HG03571 (cell line): ENCODE data around the gene KLHDC7A.
"Not testable (repeated sequence)": the region's sequence is repeated elsewhere in the genome, so short reads cannot be mapped to it uniquely, and the experiment has no call there.

ENCODE experiments used
- ATAC-seq: cut with Tn5 transposase; IDR thresholded peaks from one replicate; pipeline ENCODE4 v1.9.1; 2021; ENCODE audit not compliant: unreplicated experiment

The KLHDC7A gene

DNA sequence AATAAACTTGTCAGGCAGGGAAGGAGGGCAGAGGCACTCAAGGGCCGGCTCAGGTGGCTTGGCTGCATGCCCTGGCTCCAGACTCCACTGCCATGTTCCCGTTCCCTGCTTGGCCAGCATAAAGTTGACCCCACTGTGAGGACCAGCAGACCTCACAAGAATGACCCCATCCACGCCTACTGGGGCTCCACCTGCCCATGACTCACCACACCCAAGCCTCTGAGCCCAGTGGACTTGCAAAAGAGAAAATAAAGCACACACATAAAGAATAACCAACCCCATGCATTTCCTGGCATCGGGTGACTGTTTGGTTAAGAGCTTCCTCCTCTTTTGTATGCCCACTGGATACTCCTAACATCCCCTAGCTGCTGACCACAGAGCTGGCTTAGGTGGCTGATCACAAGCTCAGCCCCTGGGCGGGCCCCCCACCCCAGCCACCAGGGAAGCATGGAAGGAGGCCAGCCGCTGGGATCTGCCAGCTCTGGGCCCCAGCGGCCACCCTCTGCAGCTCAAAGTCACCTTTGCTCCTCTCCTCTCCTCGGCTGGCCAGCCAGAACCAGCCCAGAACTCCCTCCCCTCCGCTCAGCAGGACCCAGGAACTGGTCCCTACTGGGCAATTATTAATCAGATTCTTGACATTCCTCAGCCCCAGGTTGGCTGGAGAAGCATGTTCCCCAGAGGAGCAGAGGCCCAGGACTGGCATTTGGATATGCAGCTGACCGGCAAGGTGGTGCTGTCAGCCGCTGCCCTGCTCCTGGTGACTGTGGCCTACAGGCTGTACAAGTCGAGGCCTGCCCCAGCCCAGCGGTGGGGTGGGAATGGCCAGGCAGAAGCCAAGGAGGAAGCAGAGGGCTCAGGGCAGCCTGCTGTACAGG, at the start of gene KLHDC7A:
TSS of gene KLHDC7A (plus strand) at position 616 of the 875 bp plus-strand sequence. CDS start at position 668, 52 bp downstream.
- ATAC-seq = no peak

GRCh38 chr1:18434041-18434440, 46.7 kb upstream of the KLHDC7A start:
- no peak for ATAC-seq

DNA sequence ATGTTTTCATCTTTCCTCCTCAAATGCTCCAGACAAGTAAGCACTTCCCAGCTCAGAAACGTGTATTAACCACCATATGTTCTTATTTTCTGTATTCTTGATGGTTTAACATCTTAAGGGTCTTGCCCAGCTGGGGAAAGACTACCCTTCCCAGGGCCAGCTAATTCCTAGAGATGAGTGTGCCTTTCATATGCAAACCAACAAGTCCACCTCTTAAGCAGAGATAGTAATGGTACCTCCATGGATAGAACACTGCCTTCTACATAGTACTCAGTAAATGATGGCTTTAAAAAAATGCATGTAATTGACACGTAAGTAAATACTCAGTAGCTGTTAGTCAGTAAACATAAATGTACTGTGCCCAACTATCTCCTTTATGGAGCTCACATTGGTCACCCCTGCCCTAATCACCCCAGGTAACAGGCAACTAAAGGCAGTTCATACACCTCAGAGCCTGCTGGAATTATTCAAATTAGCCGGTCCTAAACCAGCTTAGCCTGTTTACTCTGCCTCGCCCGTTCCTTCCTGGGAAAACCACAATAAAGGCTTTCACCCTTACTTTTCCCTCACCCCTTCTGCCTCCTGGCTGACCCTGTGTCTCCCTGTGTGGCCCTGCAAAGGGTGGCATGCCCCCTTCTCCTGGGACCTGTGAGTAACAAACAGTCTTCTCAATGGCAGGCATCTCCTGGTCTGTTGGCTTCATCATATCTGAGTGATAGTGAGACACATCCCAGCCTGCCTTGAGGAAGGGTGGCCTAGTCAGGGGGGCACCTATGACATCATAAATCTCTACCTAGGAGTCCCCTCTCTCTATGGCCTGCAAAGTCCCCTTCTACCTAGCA, 40.1 kb upstream of the KLHDC7A start:
- ATAC-seq = no peak

- no peak for ATAC-seq
Observed at GRCh38 chr1:18443587-18444520, 36.9 kb upstream of the KLHDC7A start.

DNA sequence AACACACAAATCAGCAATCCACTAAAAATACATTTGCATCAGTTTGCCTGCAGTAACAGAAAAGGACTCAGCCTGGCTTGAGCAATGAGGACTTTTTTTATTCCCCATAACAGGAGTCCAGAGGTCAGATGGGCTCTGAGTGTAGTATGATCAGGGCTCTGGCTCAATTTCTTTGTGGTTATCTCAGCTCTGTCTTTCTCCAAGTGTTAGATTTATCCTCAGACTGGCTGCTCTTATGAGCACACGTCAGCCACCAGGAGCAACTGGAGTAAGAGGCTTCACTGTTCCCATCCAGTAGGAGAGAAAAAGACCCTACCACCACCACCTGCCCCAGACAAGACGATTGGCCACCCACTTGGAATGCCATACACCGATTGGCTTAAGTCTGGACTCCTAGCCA, 36.2 kb upstream of the KLHDC7A start:
- no peak for ATAC-seq

- no peak for ATAC-seq
Observed at GRCh38 chr1:18446751-18447150, 34.0 kb upstream of the KLHDC7A start.

GRCh38 chr1:18447509-18448220, 33.1 kb upstream of the KLHDC7A start:
- no peak for ATAC-seq

GRCh38 chr1:18448889-18449288, 31.8 kb upstream of the KLHDC7A start:
- no peak for ATAC-seq

GRCh38 chr1:18452550-18452949, 28.2 kb upstream of the KLHDC7A start:
- ATAC-seq = no peak

- no peak for ATAC-seq
Observed at GRCh38 chr1:18458133-18459092, 22.3 kb upstream of the KLHDC7A start.

DNA sequence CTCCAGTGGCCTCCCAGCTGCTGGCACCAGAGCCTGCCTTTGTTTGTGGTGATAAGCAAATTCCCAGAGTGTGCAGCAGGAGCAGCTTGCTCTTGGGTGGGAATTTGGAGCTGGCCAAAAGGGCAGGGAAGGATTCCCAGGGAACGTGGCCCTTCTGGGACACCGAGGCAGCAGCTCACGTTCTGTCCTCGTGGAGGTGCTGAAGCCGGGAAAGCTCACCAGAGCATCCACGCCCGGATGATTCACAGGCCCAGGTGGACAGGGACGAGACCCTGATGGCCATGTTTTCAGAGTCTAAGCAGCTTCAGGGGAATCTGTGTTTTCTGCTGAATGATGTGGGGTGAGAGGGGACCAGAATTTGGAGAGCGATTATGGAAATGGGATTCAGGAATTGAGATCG, 19.1 kb upstream of the KLHDC7A start:
- no peak for ATAC-seq

DNA sequence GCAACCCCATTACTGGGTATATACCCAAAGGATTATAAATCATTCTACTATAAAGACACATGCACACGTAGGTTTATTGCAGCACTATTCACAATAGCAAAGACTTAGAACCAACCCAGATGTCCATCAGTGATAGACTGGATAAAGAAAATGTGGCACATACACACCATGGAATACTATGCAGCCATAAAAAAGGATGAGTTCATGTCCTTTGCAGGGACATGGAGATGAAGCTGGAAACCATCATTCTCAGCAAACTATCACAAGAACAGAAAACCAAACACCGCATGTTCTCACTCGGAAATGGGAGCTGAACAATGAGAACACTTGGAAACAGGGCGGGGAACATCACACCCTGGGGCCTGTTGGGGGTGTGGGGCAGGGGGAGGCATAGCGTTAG, 18.2 kb upstream of the KLHDC7A start:
- not testable (repeated sequence) for ATAC-seq

DNA sequence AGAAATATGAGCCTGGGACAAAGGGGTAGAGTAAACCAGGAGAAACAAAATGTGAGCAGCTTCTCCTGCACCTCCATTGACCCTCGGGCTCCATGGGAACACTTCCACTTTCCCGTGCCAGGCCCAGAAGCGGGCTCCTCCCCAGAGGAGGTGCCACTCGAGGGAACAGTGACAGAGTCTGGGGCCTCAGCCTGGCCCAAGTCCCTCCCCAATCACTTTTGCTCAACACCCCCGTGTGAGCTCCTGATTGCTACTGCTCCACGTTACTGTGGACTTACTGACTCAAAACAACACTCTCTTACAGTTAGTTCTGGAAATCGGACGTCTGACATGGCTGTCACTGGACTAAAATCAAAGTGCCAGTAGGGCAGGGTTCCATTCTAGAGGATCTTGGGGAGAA, 17.7 kb upstream of the KLHDC7A start:
- no peak for ATAC-seq

DNA sequence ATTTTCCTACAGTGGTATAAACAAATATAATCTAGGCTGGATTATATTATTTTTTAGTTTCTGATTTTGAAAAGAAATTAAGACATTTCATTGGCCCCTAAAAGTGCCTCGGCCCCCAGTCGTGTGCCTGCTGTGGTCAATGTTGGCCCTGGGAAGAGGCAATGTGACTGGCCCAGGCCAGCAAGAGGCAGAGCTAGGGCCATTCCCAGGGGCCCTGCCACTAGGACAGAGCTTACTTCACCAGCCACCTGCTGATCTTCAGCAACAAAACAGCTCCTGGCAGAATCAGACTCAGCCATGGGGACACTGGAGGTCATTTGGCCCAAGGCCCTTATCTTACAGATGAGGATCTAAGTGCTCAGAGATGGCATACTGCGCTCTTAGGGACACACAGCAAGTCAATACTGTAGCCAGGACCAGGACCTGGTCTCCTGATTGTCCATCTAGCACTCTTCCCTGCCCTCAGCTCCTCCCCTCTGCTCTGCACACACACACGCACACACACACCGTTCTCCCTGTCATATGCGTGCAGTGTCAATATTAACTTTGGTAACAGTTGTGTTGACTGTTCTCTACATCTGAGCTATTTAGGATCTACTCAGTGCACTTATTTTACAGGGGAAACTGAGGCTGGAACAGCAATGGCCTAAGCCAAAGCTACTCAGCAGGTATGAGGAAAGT, 16.6 kb upstream of the KLHDC7A start:
- ATAC-seq = no peak

GRCh38 chr1:18464665-18465050, 16.1 kb upstream of the KLHDC7A start:
- no peak for ATAC-seq

DNA sequence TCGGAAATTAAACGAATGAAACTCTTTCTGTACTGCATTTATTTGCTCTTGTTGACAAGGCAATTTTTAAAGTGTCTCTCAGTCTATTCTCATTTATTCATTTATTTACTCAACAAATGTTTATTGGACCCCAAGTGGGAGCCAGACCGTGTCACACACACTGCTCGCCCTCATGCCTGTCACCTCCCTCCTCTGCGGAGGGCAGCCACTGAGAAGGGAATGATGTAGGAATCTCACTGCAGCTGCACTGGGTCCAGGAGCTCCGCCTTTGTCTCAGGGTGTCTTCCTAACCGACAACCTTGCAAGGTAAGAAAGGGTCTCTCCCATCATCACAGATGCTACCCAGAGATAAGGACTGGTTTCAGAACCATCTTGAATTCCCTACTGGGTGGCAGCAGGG, 14.1 kb upstream of the KLHDC7A start:
- no peak for ATAC-seq

DNA sequence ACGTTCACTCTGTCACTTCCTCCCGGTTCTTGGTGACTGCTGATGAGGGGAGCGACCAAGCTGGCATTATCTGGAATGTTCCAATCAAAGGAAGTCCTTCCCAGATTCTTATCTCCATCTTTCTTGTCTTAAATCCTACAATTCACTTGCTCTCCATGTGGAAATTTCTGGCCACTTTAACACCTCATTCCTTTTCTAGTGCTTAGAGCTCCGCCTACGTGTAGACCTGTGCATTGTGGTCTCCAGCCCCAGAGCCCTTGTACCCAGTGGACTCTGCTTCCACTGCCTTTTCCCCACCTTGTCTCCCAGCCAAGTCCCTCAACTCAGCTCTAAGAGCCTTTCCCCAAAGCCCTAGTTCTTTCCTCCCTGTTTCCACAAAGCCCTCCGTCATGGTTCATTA, 12.2 kb upstream of the KLHDC7A start:
- no peak for ATAC-seq

- ATAC-seq = no peak
Observed at GRCh38 chr1:18469514-18469913, 11.2 kb upstream of the KLHDC7A start.
